ENCODE results near the gene ABCA12. TPM values are rescaled to one million over a fixed set of nuclear protein-coding genes. Genes with fewer than 3 reads are reported as not detected.
A peak's percentile ranks its signal among the peaks of the same experiment; 100 is the strongest.

The ABCA12 gene
- total and polyA plus RNA-seq, 10 of the 15 experiments (the other 5 are each of a cell fraction or from before 2014, with no cell fraction given) = 1.2 to 12.1 (median 6.0) TPM

DNA sequence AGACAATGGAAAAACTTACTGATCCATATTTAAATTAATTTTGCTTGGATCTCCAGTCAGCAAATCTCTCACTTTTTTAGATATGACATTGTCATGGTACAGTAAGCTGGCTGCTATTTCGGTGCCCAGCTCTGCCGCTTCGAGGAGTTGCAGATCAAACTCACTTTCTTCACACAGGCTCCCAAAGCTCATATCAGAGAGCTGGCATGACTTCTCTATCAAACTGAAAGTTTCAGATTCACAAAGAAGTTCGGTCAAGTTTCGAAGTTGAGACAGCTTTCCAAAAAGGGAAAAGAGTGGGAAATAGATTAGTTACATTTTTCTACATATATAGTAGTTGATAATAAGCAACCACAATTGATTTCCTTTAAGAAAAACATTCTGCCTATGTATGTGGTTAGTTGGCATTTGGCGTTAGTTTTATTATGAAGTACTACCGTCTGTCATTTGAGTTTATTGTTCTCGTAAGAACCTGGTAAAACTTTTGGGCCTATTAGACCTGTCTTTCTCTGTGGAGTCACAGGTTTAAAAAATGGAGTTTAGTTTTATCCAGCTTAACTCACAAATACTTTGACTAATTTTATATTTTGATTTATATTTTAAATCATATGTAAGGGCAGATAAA, 118.8 kb downstream of the ABCA12 start (continued):
- TF ChIP-seq ZNF687 (IDR thresholded peaks at IDR 0.05) = peak; percentile 58; the same call in 1 of the 2 replicates
- peak; percentile 9 to 19; a peak in 2 of 4 replicates for TF ChIP-seq IKZF2 (IDR thresholded peaks at IDR 0.05)
- no peak for TF ChIP-seq SMAD5 (IDR thresholded peaks at IDR 0.05; ENCODE audit: low read depth)
- peak; percentile 44; the same call in 1 of the 2 replicates for TF ChIP-seq RUNX3 (IDR thresholded peaks at IDR 0.05; ENCODE audit: low read length)
- TF ChIP-seq EED (IDR thresholded peaks at IDR 0.05; ENCODE audit: low read depth) = peak; percentile 33; the same call in 1 of the 2 replicates
- no peak for TF ChIP-seq BHLHE40 (IDR thresholded peaks at IDR 0.05; ENCODE audit: borderline replicate concordance in 1 of 2, low read depth in 2 of 2, low read length in 1 of 2)
- TF ChIP-seq HDAC2 (IDR thresholded peaks at IDR 0.05) = no peak
- no peak for TF ChIP-seq CREB1 (IDR thresholded peaks at IDR 0.05; ENCODE audit: low read depth)
- TF ChIP-seq SREBF2 (IDR thresholded peaks at IDR 0.05; ENCODE audit: low read length) = no peak
- no peak for TF ChIP-seq ZZZ3 (IDR thresholded peaks at IDR 0.05; ENCODE audit: control insufficient read depth, insufficient read length, low read depth)
- no peak for TF ChIP-seq BCL3 (IDR thresholded peaks at IDR 0.05; ENCODE audit: borderline replicate concordance, insufficient read depth, low read depth, low read length, poor library complexity, severe bottlenecking)
- no peak for TF ChIP-seq SPI1 (IDR thresholded peaks at IDR 0.05; ENCODE audit: borderline replicate concordance, insufficient read depth, low read depth, low read length)
- no peak for TF ChIP-seq POLR2AphosphoS5 (IDR thresholded peaks at IDR 0.05; ENCODE audit: low read length)
- no peak for TF ChIP-seq CHD2 (IDR thresholded peaks at IDR 0.05; ENCODE audit: borderline replicate concordance, low read depth, low read length)
- TF ChIP-seq EZH2 (IDR thresholded peaks at IDR 0.05; ENCODE audit: borderline replicate concordance, control insufficient read depth, low read depth, low read length) = no peak
- TF ChIP-seq CHD4 (IDR thresholded peaks at IDR 0.05) = no peak
- no peak for TF ChIP-seq CBX3 (IDR thresholded peaks at IDR 0.05; ENCODE audit: borderline replicate concordance, low read depth)
- TF ChIP-seq ZSCAN29 (IDR thresholded peaks at IDR 0.05) = no peak
- TF ChIP-seq MAX (IDR thresholded peaks at IDR 0.05; ENCODE audit: low read depth, low read length) = no peak
- no peak for TF ChIP-seq NR2F1 (conservative IDR thresholded peaks at IDR 0.05)
- TF ChIP-seq ZNF384 (IDR thresholded peaks at IDR 0.05; ENCODE audit: borderline replicate concordance, low read depth, low read length) = no peak
- TF ChIP-seq PAX5 (IDR thresholded peaks at IDR 0.05; ENCODE audit: borderline replicate concordance, low read depth, low read length) = peak; percentile 30; the same call in 1 of the 2 replicates
- TF ChIP-seq, protein P1, sequence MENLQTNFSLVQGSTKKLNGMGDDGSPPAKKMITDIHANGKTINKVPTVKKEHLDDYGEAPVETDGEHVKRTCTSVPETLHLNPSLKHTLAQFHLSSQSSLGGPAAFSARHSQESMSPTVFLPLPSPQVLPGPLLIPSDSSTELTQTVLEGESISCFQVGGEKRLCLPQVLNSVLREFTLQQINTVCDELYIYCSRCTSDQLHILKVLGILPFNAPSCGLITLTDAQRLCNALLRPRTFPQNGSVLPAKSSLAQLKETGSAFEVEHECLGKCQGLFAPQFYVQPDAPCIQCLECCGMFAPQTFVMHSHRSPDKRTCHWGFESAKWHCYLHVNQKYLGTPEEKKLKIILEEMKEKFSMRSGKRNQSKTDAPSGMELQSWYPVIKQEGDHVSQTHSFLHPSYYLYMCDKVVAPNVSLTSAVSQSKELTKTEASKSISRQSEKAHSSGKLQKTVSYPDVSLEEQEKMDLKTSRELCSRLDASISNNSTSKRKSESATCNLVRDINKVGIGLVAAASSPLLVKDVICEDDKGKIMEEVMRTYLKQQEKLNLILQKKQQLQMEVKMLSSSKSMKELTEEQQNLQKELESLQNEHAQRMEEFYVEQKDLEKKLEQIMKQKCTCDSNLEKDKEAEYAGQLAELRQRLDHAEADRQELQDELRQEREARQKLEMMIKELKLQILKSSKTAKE (IDR thresholded peaks at IDR 0.05; ENCODE audit: low read depth, poor library complexity, severe bottlenecking) = no peak
- TF ChIP-seq SIX5 (IDR thresholded peaks at IDR 0.05; ENCODE audit: low read depth, low read length, severe bottlenecking) = no peak
